ENCODE data around the gene ZBTB5.

DNA sequence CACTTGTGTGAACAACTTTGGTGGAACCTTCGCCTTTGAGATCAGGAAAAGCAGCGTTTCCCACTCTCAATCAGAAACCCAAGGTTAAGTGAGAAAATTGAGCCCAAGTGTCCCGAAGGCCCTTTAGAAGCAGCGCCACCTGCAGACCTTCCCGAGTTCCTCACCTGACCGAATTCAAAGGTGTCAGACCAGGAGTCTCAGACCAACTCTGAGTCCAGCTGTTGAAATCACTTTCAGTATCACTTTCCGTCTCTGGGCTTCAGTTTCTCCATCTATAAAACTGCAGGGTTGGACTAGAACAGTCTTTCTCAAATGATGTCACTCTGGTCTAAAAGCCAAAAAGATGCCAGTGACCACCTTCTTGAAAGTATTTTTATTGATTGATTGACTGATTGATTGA is 74.5 kb downstream of the ZBTB5 start:
- TF ChIP-seq ZNF274 (IDR thresholded peaks at IDR 0.05; ENCODE audit: low read depth, low read length) (no peak), YY1 (IDR thresholded peaks at IDR 0.05; ENCODE audit: insufficient read depth, insufficient read length) (no peak), SUZ12 (IDR thresholded peaks at IDR 0.05; ENCODE audit: extremely low read depth, insufficient read depth, insufficient read length) (no peak)
